Measurements from ENCODE around the gene DARS2.

- TF ChIP-seq POLR2AphosphoS5 (IDR thresholded peaks at IDR 0.05; ENCODE audit: low read depth, low read length) (peak; percentile 69), TAF1 (IDR thresholded peaks at IDR 0.05; ENCODE audit: borderline replicate concordance, insufficient read depth, low read length) (peak; percentile 71; the same call in 1 of the 2 replicates), REST (IDR thresholded peaks at IDR 0.05; ENCODE audit: insufficient read depth in 1 of 2, low read depth in 2 of 2, low read length in 2 of 2) (no peak), FOXP2 (optimal IDR thresholded peaks at IDR 0.05; ENCODE audit: borderline replicate concordance, extremely low read depth, extremely low read length, insufficient read depth) (no peak)
Observed at GRCh38 chr1:173865468-173866164, 41.1 kb downstream of the DARS2 start.
